Measurements from ENCODE around the gene GAD2.

DNA sequence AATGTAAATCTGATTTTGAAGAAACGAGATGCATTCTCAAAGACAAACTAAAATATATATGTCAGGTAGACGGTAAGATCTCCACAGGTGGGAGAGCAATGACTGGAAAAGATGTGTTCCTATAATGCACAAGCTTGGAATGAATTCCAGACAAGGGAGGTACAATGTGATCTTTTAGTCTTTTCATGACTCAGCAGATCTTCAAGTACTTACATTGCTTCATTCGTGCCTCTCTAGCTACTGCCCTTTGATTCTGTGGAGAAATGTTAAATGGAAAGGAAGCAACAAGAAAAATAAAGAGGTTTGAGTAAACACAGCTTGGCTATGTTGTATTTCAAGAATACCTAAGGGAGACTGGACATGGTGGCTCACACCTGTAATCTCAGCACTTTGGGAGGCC, 106.6 kb downstream of the GAD2 start:
- TF ChIP-seq, protein P1, sequence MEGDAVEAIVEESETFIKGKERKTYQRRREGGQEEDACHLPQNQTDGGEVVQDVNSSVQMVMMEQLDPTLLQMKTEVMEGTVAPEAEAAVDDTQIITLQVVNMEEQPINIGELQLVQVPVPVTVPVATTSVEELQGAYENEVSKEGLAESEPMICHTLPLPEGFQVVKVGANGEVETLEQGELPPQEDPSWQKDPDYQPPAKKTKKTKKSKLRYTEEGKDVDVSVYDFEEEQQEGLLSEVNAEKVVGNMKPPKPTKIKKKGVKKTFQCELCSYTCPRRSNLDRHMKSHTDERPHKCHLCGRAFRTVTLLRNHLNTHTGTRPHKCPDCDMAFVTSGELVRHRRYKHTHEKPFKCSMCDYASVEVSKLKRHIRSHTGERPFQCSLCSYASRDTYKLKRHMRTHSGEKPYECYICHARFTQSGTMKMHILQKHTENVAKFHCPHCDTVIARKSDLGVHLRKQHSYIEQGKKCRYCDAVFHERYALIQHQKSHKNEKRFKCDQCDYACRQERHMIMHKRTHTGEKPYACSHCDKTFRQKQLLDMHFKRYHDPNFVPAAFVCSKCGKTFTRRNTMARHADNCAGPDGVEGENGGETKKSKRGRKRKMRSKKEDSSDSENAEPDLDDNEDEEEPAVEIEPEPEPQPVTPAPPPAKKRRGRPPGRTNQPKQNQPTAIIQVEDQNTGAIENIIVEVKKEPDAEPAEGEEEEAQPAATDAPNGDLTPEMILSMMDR (IDR thresholded peaks at IDR 0.05; ENCODE audit: low read depth, low read length), result no peak
- no peak for TF ChIP-seq EZH2phosphoT487 (IDR thresholded peaks at IDR 0.05; ENCODE audit: low read depth)
